Measurements from ENCODE around the gene IRGM. TPM values are rescaled to one million over a fixed set of nuclear protein-coding genes. Genes with fewer than 3 reads are reported as not detected.

The IRGM gene
- total RNA-seq, 4 donors from 2014 or later = not detected

- intact Hi-C loops (cut with DNase I) = no loop called here
- Histone ChIP-seq H3K27me3 (no peaks in the 10 kb centered on the region), H3K4me1 (no peaks in the 10 kb centered on the region), H3K27ac (replicated peaks in 1 of 4) (no peak overlapping the region), H3K9me3 (peaks cover 0 to 42% (median 30%) of the 10 kb centered on the region in 4 donors), H3K4me3 (no peak overlapping the region), H3K36me3 (no peaks in the 10 kb centered on the region)
- no peak for TF ChIP-seq EP300 (IDR thresholded peaks at IDR 0.05)
- no peak for TF ChIP-seq POLR2AphosphoS5 (IDR thresholded peaks at IDR 0.05)
- no peak for TF ChIP-seq POLR2A (IDR thresholded peaks at IDR 0.05; ENCODE audit: low read depth)
- TF ChIP-seq CTCF (IDR thresholded peaks at IDR 0.05) = no peak
- no peak for DNase-seq (ENCODE audit: extremely low spot score)
These were observed 33.0 kb downstream of the IRGM start for GRCh38 chr5:150879358-150879757.

- DNase-seq (ENCODE audit: extremely low spot score) = no peak
- no peak overlapping the region for H3K27ac ChIP-seq (replicated peaks in 1 of 4)
- no peaks in the 10 kb centered on the region for H3K4me1 ChIP-seq
- H3K36me3 ChIP-seq = peaks cover 25 to 43% (median 31%) of the 10 kb centered on the region in 4 donors
- intact Hi-C loops (cut with DNase I) = no loop called here
- H3K9me3 ChIP-seq = peaks cover 16 to 100% (median 99%) of the 10 kb centered on the region in 4 donors
- WGBS = 93% methylated on average over 8 of the region's 8 CpGs
- H3K27me3 ChIP-seq = no peaks in the 10 kb centered on the region
- no peak for TF ChIP-seq POLR2A (IDR thresholded peaks at IDR 0.05; ENCODE audit: low read depth)
- no peak for TF ChIP-seq EP300 (IDR thresholded peaks at IDR 0.05)
- no peak for TF ChIP-seq POLR2AphosphoS5 (IDR thresholded peaks at IDR 0.05)
- no peak for TF ChIP-seq CTCF (IDR thresholded peaks at IDR 0.05)
- no peak overlapping the region for H3K4me3 ChIP-seq
These were observed 49.4 kb downstream of the IRGM start for GRCh38 chr5:150895431-150896428.

Other genes with a start within 250 kb of the IRGM start
- gene SYNPO, start 205.9 kb upstream of the IRGM start, total RNA-seq = 10 to 100 TPM; 20.4 to 54.0 (median 39.3) TPM
- 1 to 10 TPM in 1 of 4 donors, under 1 TPM in 2, not detected in 1; 0.17 to 1.2 (median 0.46) TPM for gene MYOZ3, start 185.3 kb upstream of the IRGM start, total RNA-seq
- gene RBM22, start 145.5 kb upstream of the IRGM start, total RNA-seq = 10 to 100 TPM; 20.8 to 31.3 (median 22.7) TPM
- gene DCTN4, start 87.5 kb upstream of the IRGM start, total RNA-seq = 10 to 100 TPM; 48.5 to 59.7 (median 49.3) TPM
- gene SMIM3, start 67.8 kb upstream of the IRGM start, total RNA-seq = 10 to 100 TPM; 39.9 to 48.4 (median 44.4) TPM
- gene ZNF300, start 58.5 kb downstream of the IRGM start, total RNA-seq = 1 to 10 TPM; 1.7 to 3.1 (median 2.4) TPM
- 1,000 to 10,000 TPM; 1,165 to 3,724 (median 1,939) TPM for gene GPX3, start 174.1 kb downstream of the IRGM start, total RNA-seq
- gene TNIP1, start 234.5 kb downstream of the IRGM start, total RNA-seq = 100 to 1,000 TPM in 3 of 4 donors, 10 to 100 TPM in 1; 91.4 to 136 (median 114) TPM

Measured in esophagus muscularis mucosa (tissue), 4 donors.